Activated CD4-positive, alpha-beta T cell treated with anti-CD3 and anti-CD28 coated beads, Interleukin-2, amount 10 ng/mL, durations not matched to agents 24 days and 14 days (primary cell): ENCODE data around the gene LAMC1. TPM values are rescaled to one million over a fixed set of nuclear protein-coding genes. Genes with fewer than 3 reads are reported as not detected.

Experiments
- DNase-seq: peaks from one replicate; pipeline ENCODE4 v3.0.0; 2022
- H3K27ac Mint-ChIP-seq: one replicate; pipeline ENCODE4 v1.8.0; 2022; ENCODE audit warnings: mild to moderate bottlenecking, mixed read lengths
- H3K27me3 Mint-ChIP-seq: one replicate; pipeline ENCODE4 v1.8.0; 2022; ENCODE audit warnings: mixed read lengths
- H3K36me3 Mint-ChIP-seq: one replicate; pipeline ENCODE4 v1.8.0; 2022; ENCODE audit warnings: low read depth, mild to moderate bottlenecking, mixed read lengths
- H3K4me1 Mint-ChIP-seq: one replicate; pipeline ENCODE4 v1.8.0; 2021; ENCODE audit warnings: mixed read lengths
- H3K4me3 Mint-ChIP-seq: one replicate; pipeline ENCODE4 v1.8.0; 2022; ENCODE audit warnings: mild to moderate bottlenecking, moderate library complexity, mixed read lengths
- H3K9me3 Mint-ChIP-seq: one replicate; pipeline ENCODE4 v1.8.0; 2021; ENCODE audit warnings: mixed read lengths
- intact Hi-C: fragments of 100-400 bp; cut with micrococcal nuclease; formaldehyde crosslinking; loops from one replicate; pipeline ENCODE4 v1.15.1; 2023
- total RNA-seq: library from RNA; stranded (reverse); gene quantifications from 2 replicates; pipeline ENCODE4 v1.2.3, GENCODE V29; 2022

The LAMC1 gene
- total RNA-seq, 1 donor from 2014 or later, result 0.30 TPM

GRCh38 chr1:183106166-183106565 is 82.9 kb downstream of the LAMC1 start:
- no peaks in the 10 kb centered on the region for H3K36me3 Mint-ChIP-seq
- intact Hi-C loops, result no loop called here
- no peak overlapping the region for H3K4me3 Mint-ChIP-seq
- H3K9me3 Mint-ChIP-seq, result no peaks in the 10 kb centered on the region
- no peak overlapping the region for H3K27ac Mint-ChIP-seq
- no peaks in the 10 kb centered on the region for H3K4me1 Mint-ChIP-seq
- peaks cover 14% of the 10 kb centered on the region for H3K27me3 Mint-ChIP-seq
- DNase-seq, result no peak

DNA sequence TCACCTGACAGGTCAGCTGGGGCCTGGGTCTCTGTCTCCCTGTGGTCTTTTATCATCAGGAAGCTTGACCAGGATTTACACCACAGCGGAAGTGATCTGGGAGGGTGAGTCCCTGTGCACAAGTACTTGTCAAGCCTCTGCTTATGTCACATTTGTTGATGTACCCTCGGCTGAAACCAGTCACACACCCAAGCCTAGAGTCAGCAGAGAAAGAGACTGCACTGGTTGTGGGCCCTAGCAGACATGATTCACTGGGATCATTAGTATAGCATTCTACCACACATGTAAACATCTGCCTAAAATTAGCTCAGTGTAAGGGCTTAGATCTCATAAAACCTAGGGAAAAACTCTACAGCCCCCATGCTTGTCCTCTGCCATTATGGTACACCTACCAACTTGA is 83.5 kb downstream of the LAMC1 start:
- H3K27me3 Mint-ChIP-seq, result peaks cover 14% of the 10 kb centered on the region
- no peak overlapping the region for H3K4me3 Mint-ChIP-seq
- H3K9me3 Mint-ChIP-seq, result no peaks in the 10 kb centered on the region
- intact Hi-C loops, result no loop called here
- no peak overlapping the region for H3K27ac Mint-ChIP-seq
- DNase-seq, result no peak
- H3K36me3 Mint-ChIP-seq, result no peaks in the 10 kb centered on the region
- H3K4me1 Mint-ChIP-seq, result no peaks in the 10 kb centered on the region

- Mint-ChIP-seq H3K36me3 (no peaks in the 10 kb centered on the region), H3K4me3 (no peak overlapping the region), H3K27me3 (peaks cover 12% of the 10 kb centered on the region), H3K9me3 (no peaks in the 10 kb centered on the region), H3K4me1 (no peaks in the 10 kb centered on the region), H3K27ac (no peak overlapping the region)
- DNase-seq, result no peak
- intact Hi-C loops, result no loop called here
These were observed 87.2 kb downstream of the LAMC1 start for GRCh38 chr1:183110326-183110880.

DNA sequence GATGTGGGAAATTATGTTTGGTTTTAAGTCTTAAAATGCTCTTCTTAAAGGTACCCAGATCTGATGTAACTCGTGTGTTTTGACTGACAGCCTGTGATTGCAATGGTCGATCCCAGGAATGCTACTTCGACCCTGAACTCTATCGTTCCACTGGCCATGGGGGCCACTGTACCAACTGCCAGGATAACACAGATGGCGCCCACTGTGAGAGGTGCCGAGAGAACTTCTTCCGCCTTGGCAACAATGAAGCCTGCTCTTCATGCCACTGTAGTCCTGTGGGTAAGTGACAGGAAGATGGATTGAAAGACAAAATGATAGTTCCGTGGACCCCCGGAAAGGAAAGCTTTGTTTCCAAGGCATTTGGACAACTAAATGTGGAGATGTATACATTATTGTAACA is 91.2 kb downstream of the LAMC1 start:
- Mint-ChIP-seq H3K36me3 (no peaks in the 10 kb centered on the region), H3K27me3 (peaks cover 5% of the 10 kb centered on the region), H3K4me1 (no peaks in the 10 kb centered on the region), H3K9me3 (no peaks in the 10 kb centered on the region), H3K27ac (no peak overlapping the region), H3K4me3 (no peak overlapping the region)
- intact Hi-C loops, result no loop called here
- DNase-seq, result no peak

GRCh38 chr1:183116416-183116815 is 93.2 kb downstream of the LAMC1 start:
- Mint-ChIP-seq H3K9me3 (no peaks in the 10 kb centered on the region), H3K36me3 (no peaks in the 10 kb centered on the region), H3K4me1 (no peaks in the 10 kb centered on the region), H3K27ac (no peak overlapping the region), H3K27me3 (no peaks in the 10 kb centered on the region), H3K4me3 (no peak overlapping the region)
- intact Hi-C loops, result no loop called here
- no peak for DNase-seq

GRCh38 chr1:183121609-183122008 is 98.4 kb downstream of the LAMC1 start:
- Mint-ChIP-seq H3K9me3 (no peaks in the 10 kb centered on the region), H3K36me3 (no peaks in the 10 kb centered on the region), H3K27ac (no peak overlapping the region), H3K4me3 (no peak overlapping the region), H3K27me3 (peaks cover 6% of the 10 kb centered on the region), H3K4me1 (no peaks in the 10 kb centered on the region)
- no peak for DNase-seq
- intact Hi-C loops, result no loop called here

- Mint-ChIP-seq H3K4me3 (no peak overlapping the region), H3K36me3 (no peaks in the 10 kb centered on the region), H3K27me3 (peaks cover 6% of the 10 kb centered on the region), H3K9me3 (no peaks in the 10 kb centered on the region), H3K27ac (no peak overlapping the region), H3K4me1 (no peaks in the 10 kb centered on the region)
- DNase-seq, result no peak
- intact Hi-C loops, result no loop called here
These were observed 101.0 kb downstream of the LAMC1 start for GRCh38 chr1:183124259-183124658.

DNA sequence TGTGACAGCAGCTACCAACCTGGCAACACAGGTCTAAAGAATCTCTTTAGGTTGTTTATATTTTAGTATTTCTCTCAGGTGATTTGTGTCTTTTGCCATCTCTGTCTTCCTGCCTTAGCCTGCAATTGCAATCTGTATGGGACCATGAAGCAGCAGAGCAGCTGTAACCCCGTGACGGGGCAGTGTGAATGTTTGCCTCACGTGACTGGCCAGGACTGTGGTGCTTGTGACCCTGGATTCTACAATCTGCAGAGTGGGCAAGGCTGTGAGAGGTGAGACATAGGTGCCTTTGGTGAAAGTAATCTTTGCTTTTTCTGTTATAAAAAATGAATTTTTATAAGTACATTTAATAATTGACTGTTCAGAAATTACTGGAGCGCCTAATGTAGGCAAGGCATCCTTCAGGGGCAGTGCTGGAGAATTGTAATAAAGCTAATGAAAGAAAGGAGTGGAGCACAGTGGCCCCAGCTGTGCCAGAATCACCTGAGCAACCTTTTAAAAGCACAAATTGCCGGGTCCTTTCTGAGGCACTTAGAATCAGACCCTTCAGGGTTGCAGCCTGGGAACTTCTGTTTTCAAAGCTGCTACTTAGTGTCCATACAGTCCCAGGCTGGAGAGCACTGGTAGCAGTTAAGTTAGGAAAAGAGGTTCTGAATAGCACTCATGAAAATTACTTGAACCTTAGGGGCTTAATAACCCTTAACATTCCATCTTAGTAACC is 102.2 kb downstream of the LAMC1 start:
- peaks cover 6% of the 10 kb centered on the region for H3K27me3 Mint-ChIP-seq
- H3K27ac Mint-ChIP-seq, result no peak overlapping the region
- no peak overlapping the region for H3K4me3 Mint-ChIP-seq
- intact Hi-C loops, result no loop called here
- H3K9me3 Mint-ChIP-seq, result no peaks in the 10 kb centered on the region
- H3K4me1 Mint-ChIP-seq, result no peaks in the 10 kb centered on the region
- no peaks in the 10 kb centered on the region for H3K36me3 Mint-ChIP-seq
- DNase-seq, result no peak

DNA sequence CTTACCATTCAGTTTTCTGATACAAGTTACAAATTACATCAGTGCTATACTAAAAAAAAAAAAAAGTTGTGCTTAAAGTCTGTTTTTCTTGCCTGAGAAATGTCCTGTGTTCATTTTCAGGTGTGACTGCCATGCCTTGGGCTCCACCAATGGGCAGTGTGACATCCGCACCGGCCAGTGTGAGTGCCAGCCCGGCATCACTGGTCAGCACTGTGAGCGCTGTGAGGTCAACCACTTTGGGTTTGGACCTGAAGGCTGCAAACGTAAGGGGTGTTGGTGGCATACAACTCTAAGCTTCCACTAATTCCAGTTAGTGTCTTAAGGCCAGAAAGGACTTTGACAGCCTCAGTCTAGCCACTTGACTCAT is 102.8 kb downstream of the LAMC1 start:
- Mint-ChIP-seq H3K27ac (no peak overlapping the region), H3K4me3 (no peak overlapping the region), H3K27me3 (peaks cover 6% of the 10 kb centered on the region), H3K4me1 (no peaks in the 10 kb centered on the region), H3K36me3 (no peaks in the 10 kb centered on the region), H3K9me3 (no peaks in the 10 kb centered on the region)
- intact Hi-C loops, result no loop called here
- no peak for DNase-seq

- H3K9me3 Mint-ChIP-seq, result no peaks in the 10 kb centered on the region
- intact Hi-C loops, result no loop called here
- no peak for DNase-seq
- H3K36me3 Mint-ChIP-seq, result no peaks in the 10 kb centered on the region
- no peak overlapping the region for H3K4me3 Mint-ChIP-seq
- no peak overlapping the region for H3K27ac Mint-ChIP-seq
- H3K27me3 Mint-ChIP-seq, result peaks cover 6% of the 10 kb centered on the region
- no peaks in the 10 kb centered on the region for H3K4me1 Mint-ChIP-seq
These were observed 103.3 kb downstream of the LAMC1 start for GRCh38 chr1:183126528-183126927.

DNA sequence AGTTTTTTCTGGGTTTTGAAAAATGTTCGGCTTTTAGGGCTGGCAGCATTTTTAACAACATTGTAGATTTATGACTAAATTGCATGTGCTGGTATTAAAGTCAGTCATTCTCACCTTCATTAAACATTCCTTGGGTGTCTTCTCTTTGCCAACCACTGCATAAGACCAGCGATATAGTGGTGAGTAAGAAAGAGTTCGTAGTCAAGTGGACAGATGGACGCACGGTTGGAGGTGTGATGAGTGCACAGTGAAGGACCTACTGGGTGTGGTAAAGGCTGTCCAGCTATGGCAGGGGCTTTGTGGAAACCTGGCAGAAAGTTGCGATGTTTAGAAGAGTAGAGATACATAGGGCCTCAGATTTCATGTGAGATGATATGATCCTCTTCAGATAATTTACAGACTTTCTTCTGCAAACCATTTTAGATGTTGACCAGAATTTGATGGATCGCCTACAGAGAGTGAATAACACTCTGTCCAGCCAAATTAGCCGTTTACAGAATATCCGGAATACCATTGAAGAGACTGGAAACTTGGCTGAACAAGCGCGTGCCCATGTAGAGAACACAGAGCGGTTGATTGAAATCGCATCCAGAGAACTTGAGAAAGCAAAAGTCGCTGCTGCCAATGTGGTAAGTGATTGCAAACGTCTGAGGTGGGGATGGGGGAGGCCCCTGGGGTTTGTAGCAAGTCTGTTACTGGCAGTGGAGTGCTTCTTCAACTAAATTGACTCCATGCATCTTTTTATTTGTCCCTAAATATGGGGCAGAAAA is 106.9 kb downstream of the LAMC1 start:
- intact Hi-C loops, result no loop called here

GRCh38 chr1:183131166-183131565 is 107.9 kb downstream of the LAMC1 start:
- Mint-ChIP-seq H3K27me3 (peaks cover 7% of the 10 kb centered on the region), H3K9me3 (no peaks in the 10 kb centered on the region), H3K27ac (no peak overlapping the region), H3K4me3 (no peak overlapping the region), H3K4me1 (no peaks in the 10 kb centered on the region), H3K36me3 (no peaks in the 10 kb centered on the region)
- intact Hi-C loops, result no loop called here
- DNase-seq, result no peak

More for the DNA sequence above, 106.9 kb downstream of the LAMC1 start:
- Mint-ChIP-seq H3K27ac (no peak overlapping the region), H3K27me3 (peaks cover 2% of the 10 kb centered on the region), H3K36me3 (no peaks in the 10 kb centered on the region), H3K4me1 (no peaks in the 10 kb centered on the region), H3K4me3 (no peak overlapping the region), H3K9me3 (no peaks in the 10 kb centered on the region)
- DNase-seq, result no peak

GRCh38 chr1:183135336-183135735 is 112.1 kb downstream of the LAMC1 start:
- H3K4me1 Mint-ChIP-seq, result no peaks in the 10 kb centered on the region
- intact Hi-C loops, result no loop called here
- H3K27ac Mint-ChIP-seq, result no peak overlapping the region
- peaks cover 11% of the 10 kb centered on the region for H3K27me3 Mint-ChIP-seq
- no peaks in the 10 kb centered on the region for H3K9me3 Mint-ChIP-seq
- H3K36me3 Mint-ChIP-seq, result no peaks in the 10 kb centered on the region
- no peak for DNase-seq
- H3K4me3 Mint-ChIP-seq, result no peak overlapping the region

DNA sequence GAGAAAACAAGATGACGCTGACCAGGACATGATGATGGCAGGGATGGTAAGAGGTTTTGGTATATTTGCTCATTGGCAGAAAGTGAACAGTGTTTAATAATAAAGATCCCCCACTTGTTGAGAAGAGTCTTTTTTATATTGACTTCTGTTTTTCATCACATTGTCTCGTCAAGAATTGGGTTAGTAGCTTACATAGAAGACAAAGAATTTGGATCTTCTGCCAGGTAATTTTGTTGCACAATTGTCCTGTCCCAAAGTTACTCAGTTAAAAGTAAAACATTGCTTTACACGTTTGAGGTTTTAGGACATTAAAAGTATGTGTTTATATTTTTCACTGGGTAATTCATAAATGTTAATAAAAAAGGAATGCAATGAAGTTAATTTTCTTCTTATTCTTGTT is 114.6 kb downstream of the LAMC1 start:
- H3K4me3 Mint-ChIP-seq, result no peak overlapping the region
- intact Hi-C loops, result no loop called here
- H3K36me3 Mint-ChIP-seq, result no peaks in the 10 kb centered on the region
- no peaks in the 10 kb centered on the region for H3K9me3 Mint-ChIP-seq
- H3K27me3 Mint-ChIP-seq, result peaks cover 16% of the 10 kb centered on the region
- no peak for DNase-seq
- no peak overlapping the region for H3K27ac Mint-ChIP-seq
- H3K4me1 Mint-ChIP-seq, result no peaks in the 10 kb centered on the region
